Transverse colon (tissue), 4 donors: Measurements from ENCODE around the gene IGFLR1.

Source experiments
- CTCF ChIP-seq, 5 experiments: fragments of 200-600 bp in 3 of 5; fragments of 450-650 bp in 2 of 5; sonication (generic) in 3 of 5; IDR thresholded peaks; 1 replicate in 2 of 5; 2 replicates in 3 of 5; pipeline ENCODE4 v1.5.1; 2016 to 2017; ENCODE audit warnings: antibody characterized with exemption in 5 of 5, inconsistent platforms in 3 of 5, mild to moderate bottlenecking in 2 of 5, moderate library complexity in 1 of 5
- POLR2A ChIP-seq: fragments of 450-650 bp; IDR thresholded peaks from one replicate; pipeline ENCODE4 v1.6.1; 2016; ENCODE audit warnings: antibody characterized with exemption, mild to moderate bottlenecking, moderate library complexity
- POLR2AphosphoS5 ChIP-seq, 3 donors: sonication (generic); formaldehyde crosslinking; IDR thresholded peaks; one replicate each; pipeline ENCODE4 v1.6.1; 2016; ENCODE audit warnings: antibody characterized with exemption in 3 of 3

GRCh38 chr19:35723671-35724070 lies 18.6 kb downstream of the IGFLR1 start:
- TF ChIP-seq CTCF (IDR thresholded peaks at IDR 0.05) = no peak
- TF ChIP-seq POLR2A = no peak
- TF ChIP-seq POLR2AphosphoS5 (IDR thresholded peaks at IDR 0.05) = no peak
